GM12864 (cell line): Measurements from ENCODE around the gene RFTN1.

ENCODE experiments used
- DNase-seq: peaks from one replicate; pipeline ENCODE4 v3.0.0-alpha.2; 2011; ENCODE audit warnings: low read depth
- H3K4me3 ChIP-seq: 2 replicates; pipeline ENCODE4 v1.5.1; 2011; ENCODE audit warnings: mild to moderate bottlenecking, low read depth, low read length, control low read depth
- TF ChIP-seq, protein P1 (sequence below): IDR thresholded peaks from 2 replicates; pipeline ENCODE4 v1.5.1; 2011; ENCODE audit warnings: low read depth, mild to moderate bottlenecking, moderate library complexity, low read length, control low read depth, inconsistent platforms; ENCODE audit errors: missing control alignments

The RFTN1 gene, protein sequence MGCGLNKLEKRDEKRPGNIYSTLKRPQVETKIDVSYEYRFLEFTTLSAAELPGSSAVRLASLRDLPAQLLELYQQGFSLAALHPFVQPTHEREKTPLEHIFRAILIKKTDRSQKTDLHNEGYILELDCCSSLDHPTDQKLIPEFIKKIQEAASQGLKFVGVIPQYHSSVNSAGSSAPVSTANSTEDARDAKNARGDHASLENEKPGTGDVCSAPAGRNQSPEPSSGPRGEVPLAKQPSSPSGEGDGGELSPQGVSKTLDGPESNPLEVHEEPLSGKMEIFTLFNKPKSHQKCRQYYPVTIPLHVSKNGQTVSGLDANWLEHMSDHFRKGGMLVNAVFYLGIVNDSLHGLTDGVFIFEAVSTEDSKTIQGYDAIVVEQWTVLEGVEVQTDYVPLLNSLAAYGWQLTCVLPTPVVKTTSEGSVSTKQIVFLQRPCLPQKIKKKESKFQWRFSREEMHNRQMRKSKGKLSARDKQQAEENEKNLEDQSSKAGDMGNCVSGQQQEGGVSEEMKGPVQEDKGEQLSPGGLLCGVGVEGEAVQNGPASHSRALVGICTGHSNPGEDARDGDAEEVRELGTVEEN

DNA sequence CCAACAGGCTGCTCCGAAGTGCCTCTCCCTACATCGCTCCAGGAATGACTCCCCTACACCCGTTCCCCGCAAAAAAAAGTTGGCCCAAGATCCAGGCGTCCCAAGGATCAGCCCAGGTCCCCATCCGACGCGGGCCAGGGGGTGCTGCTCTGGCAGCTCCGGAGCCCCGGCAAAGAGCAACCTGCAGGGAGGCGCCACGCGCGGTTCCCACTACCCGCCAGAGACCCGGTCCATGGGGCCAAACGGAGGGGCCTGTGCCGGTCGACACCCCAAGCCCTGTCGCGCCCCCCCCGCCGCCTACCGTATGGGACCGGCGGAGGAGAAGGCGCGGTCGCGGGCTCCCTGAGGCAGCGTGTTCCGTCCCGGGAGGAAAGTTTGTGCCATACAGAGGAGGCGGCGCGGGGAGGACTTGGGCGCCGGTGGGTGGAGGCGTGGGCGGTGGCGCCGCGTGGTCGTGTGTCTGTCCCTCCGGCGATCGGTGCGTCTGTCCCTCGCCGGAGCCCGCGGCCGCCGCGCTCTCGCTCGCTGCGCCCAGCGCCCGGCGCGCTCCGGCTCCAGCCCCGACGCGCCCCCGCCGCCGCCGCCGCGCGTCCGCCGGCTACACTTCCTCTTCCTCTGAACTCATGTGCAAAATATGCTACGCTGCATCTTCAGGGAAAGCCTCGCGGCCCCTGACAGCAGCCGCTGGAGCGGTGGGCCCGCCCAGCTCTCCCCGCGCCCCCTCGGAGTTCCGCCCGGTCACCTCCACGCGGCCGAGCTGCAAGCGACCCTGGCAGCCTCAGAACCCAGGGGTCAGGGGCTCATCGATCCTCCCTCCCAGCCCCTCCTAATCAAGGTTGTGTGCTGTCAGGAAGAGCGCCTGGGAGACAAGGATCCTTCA lies at the start of gene RFTN1:
RFTN1 (minus strand) TSS at position 559 of the 880 bp plus-strand sequence. CDS start 19,830 bp downstream, outside the sequence.
- H3K4me3 ChIP-seq = peak within 1 kb of the TSS; percentile 96
- TF ChIP-seq, protein P1, sequence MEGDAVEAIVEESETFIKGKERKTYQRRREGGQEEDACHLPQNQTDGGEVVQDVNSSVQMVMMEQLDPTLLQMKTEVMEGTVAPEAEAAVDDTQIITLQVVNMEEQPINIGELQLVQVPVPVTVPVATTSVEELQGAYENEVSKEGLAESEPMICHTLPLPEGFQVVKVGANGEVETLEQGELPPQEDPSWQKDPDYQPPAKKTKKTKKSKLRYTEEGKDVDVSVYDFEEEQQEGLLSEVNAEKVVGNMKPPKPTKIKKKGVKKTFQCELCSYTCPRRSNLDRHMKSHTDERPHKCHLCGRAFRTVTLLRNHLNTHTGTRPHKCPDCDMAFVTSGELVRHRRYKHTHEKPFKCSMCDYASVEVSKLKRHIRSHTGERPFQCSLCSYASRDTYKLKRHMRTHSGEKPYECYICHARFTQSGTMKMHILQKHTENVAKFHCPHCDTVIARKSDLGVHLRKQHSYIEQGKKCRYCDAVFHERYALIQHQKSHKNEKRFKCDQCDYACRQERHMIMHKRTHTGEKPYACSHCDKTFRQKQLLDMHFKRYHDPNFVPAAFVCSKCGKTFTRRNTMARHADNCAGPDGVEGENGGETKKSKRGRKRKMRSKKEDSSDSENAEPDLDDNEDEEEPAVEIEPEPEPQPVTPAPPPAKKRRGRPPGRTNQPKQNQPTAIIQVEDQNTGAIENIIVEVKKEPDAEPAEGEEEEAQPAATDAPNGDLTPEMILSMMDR = no peak
- no peak for DNase-seq

DNA sequence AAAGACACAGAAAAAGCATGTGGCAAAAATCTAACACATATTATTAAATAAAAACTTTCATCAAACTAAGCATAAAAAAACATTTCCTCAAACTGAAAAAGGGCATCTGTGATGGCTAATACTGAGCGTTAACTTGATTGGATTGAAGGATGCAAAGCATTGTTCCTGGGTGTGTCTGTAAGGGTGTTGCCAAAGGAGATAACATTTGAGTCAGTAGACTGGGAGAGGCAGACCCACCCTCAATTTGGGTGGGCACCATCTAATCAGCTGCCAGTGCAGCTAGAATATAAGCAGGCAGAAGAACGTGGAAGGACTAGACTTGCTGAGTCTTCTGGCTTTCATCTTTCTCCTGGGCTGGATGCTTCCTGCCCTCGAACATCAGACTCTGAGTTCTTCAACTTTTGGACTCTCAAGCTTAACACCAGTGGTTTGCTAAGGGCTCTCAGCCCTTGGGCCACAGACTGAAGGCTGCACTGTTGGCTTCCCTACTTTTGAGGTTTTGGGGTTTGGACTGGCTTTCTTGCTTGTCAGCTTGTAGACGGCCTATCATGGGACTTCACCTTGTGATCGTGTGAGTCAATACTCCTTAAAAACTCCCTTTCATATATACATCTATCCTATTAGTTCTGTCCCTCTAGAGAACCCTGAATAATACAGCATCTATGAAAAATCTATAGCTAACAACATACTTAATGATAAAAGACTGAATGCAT lies 46.3 kb upstream of the RFTN1 start:
- DNase-seq = no peak
- TF ChIP-seq, protein P1 = no peak
- no peak overlapping the region for H3K4me3 ChIP-seq

DNA sequence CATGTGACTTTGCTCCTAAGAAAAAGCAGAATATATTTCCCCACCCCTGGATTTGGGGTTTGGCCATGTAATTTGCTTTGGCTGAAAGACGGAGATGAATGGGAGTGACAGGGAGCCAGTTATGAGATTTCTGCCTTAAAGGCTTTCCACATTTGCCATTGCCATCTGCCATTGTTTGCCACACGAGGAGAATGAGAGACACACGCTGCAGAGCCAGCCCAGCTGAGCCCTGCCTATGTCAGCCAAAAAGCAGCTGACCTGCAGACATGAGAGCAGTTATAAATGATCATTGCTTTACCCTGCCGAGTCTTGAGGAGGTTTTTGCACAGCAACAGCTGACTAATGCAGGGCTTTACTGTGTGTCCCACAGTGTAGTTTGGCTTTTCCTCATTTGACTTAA lies 40.6 kb upstream of the RFTN1 start:
- H3K4me3 ChIP-seq = no peak overlapping the region
- TF ChIP-seq, protein P1 = no peak
- DNase-seq = no peak

DNA sequence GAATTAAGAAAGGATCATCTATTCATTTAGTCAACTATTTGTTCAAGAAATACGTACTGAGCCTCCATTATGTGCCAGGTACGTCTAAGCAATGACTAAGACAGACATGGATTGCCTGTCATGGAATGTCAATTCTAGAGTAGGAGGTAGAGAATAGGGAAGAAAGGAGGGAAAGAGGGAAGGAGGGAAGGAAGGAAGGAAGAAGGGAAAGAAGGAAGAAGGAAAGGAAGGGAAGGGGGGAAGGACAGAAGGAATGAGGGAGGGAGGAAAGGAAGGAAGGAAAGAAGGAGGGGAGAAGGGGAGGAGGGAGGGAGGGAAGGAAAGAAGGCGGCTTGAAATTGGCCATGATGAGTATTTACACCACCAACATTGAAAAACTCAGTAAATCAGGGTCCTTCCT lies 39.3 kb upstream of the RFTN1 start:
- H3K4me3 ChIP-seq = no peak overlapping the region
- TF ChIP-seq, protein P1 = no peak
- DNase-seq = no peak

DNA sequence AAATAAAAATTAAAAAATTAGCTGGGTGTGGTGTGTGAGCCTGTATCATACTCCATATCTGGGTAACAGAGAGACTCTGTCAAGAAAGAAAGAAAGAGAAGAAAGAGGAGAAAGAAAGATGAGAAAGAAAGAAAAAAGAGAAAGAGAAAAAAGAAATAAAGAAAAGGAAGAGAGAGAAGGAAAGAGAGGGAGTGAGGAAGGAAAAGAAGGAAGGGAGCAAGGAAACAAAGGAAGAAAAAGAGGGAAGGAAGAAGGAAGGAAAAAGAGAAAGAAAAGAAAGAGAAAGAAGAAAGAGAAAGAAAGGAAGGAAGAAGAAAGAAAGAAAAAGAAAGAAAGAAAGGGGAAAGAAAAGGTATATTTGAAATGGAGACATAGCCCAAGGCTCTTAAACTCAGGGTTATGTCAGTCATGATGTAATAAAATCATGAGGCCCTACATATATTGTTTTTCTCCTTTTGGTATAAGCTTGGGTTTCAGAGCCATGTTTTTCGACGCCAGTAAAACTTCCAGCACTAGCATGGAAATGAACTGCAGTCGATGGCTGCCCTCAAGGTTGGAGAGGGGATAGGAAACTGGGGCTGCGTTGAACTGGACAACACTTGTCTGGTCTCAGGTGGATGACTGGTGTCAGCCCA lies 38.0 kb upstream of the RFTN1 start:
- TF ChIP-seq, protein P1 = no peak
- no peak for DNase-seq
- no peak overlapping the region for H3K4me3 ChIP-seq
